ENCODE results near the gene PSMC1. TPM values are rescaled to one million over a fixed set of nuclear protein-coding genes. Genes with fewer than 3 reads are reported as not detected.

Gene PSMC1
- total and polyA plus RNA-seq, 2 experiments from 2014 or later, result 112 to 139 TPM

DNA sequence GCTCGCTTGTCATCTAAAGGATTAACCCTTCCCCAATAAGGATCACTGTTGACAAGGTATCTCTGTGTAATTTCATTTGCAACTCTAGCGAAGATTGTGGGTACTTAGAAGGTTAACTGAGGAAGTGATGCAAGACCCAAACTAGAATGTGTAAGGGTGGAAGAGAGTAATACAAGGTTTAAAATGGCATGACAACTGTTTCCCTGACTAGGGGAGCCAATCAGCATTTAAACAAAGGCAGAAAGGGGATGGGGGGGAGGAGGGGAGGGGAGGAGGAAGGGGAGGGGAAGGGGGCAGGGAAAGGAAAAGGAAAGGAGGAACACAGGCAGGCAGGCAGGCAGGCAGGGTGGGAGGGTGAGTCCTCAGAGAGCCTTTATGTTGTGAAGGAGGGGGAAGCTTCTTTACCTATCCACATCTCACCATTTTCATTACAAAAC, 44.3 kb downstream of the PSMC1 start:
- H3K27me3 ChIP-seq (ENCODE audit: insufficient read depth), result no peaks in the 10 kb centered on the region
- Mint-ChIP-seq H3K4me3 (peak overlapping the region; percentile 31; the same call in 1 of the 3 replicates), H3K36me3 (ENCODE audit: low read depth) (peaks cover 57% of the 10 kb centered on the region), H3K27me3 (ENCODE audit: insufficient read depth, low read depth, poor library complexity) (peaks cover 8% of the 10 kb centered on the region), H3K4me1 (peaks cover 48% of the 10 kb centered on the region), H3K27ac (no peak overlapping the region; the same call in 1 of the 2 replicates), H3K9me3 (peaks cover 9% of the 10 kb centered on the region)
- H3K4me2 ChIP-seq, result no peak overlapping the region
- ATAC-seq (no peak), DNase-seq (ENCODE audit: low spot score) (no peak)
- no peak overlapping the region for H3K27ac ChIP-seq (ENCODE audit: low read depth)
- no peak overlapping the region for H3K4me3 ChIP-seq
- H3K79me2 ChIP-seq (replicated peaks; ENCODE audit: insufficient read depth), result 0 out of 2 replicates have a peak, but pooled peaks cover 3% of the 10 kb centered on the region
- peaks cover 3% of the 10 kb centered on the region; the same call in 1 of the 2 replicates for H3K36me3 ChIP-seq (ENCODE audit: insufficient read depth)
- H3F3A ChIP-seq (replicated peaks; ENCODE audit: low read depth), result peaks cover 3% of the 10 kb centered on the region; the same call in 1 of the 2 replicates
- peaks cover 40% of the 10 kb centered on the region for H3K4me1 ChIP-seq (ENCODE audit: insufficient read depth)
- no peak for TF ChIP-seq EZH2 (IDR thresholded peaks at IDR 0.05; ENCODE audit: low read depth, unreplicated experiment)
- TF ChIP-seq, protein P1, sequence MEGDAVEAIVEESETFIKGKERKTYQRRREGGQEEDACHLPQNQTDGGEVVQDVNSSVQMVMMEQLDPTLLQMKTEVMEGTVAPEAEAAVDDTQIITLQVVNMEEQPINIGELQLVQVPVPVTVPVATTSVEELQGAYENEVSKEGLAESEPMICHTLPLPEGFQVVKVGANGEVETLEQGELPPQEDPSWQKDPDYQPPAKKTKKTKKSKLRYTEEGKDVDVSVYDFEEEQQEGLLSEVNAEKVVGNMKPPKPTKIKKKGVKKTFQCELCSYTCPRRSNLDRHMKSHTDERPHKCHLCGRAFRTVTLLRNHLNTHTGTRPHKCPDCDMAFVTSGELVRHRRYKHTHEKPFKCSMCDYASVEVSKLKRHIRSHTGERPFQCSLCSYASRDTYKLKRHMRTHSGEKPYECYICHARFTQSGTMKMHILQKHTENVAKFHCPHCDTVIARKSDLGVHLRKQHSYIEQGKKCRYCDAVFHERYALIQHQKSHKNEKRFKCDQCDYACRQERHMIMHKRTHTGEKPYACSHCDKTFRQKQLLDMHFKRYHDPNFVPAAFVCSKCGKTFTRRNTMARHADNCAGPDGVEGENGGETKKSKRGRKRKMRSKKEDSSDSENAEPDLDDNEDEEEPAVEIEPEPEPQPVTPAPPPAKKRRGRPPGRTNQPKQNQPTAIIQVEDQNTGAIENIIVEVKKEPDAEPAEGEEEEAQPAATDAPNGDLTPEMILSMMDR (conservative IDR thresholded peaks at IDR 0.05; ENCODE audit: low read depth in 2 of 2), result no peak
- TF ChIP-seq ZNF114 (CRISPR knock-in tag; IDR thresholded peaks at IDR 0.05), result no peak
- TF ChIP-seq POLR2AphosphoS5 (IDR thresholded peaks at IDR 0.05; ENCODE audit: low read depth), result no peak
- TF ChIP-seq EZH2phosphoT487 (IDR thresholded peaks at IDR 0.05; ENCODE audit: unreplicated experiment), result no peak
- TF ChIP-seq STAT1 (IDR thresholded peaks at IDR 0.05; ENCODE audit: unreplicated experiment), result no peak
- no peak for TF ChIP-seq CREB1 (CRISPR knock-in tag; IDR thresholded peaks at IDR 0.05; ENCODE audit: low read depth)
- TF ChIP-seq JUNB (IDR thresholded peaks at IDR 0.05; ENCODE audit: unreplicated experiment), result no peak
- TF ChIP-seq, protein P2, sequence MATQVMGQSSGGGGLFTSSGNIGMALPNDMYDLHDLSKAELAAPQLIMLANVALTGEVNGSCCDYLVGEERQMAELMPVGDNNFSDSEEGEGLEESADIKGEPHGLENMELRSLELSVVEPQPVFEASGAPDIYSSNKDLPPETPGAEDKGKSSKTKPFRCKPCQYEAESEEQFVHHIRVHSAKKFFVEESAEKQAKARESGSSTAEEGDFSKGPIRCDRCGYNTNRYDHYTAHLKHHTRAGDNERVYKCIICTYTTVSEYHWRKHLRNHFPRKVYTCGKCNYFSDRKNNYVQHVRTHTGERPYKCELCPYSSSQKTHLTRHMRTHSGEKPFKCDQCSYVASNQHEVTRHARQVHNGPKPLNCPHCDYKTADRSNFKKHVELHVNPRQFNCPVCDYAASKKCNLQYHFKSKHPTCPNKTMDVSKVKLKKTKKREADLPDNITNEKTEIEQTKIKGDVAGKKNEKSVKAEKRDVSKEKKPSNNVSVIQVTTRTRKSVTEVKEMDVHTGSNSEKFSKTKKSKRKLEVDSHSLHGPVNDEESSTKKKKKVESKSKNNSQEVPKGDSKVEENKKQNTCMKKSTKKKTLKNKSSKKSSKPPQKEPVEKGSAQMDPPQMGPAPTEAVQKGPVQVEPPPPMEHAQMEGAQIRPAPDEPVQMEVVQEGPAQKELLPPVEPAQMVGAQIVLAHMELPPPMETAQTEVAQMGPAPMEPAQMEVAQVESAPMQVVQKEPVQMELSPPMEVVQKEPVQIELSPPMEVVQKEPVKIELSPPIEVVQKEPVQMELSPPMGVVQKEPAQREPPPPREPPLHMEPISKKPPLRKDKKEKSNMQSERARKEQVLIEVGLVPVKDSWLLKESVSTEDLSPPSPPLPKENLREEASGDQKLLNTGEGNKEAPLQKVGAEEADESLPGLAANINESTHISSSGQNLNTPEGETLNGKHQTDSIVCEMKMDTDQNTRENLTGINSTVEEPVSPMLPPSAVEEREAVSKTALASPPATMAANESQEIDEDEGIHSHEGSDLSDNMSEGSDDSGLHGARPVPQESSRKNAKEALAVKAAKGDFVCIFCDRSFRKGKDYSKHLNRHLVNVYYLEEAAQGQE (IDR thresholded peaks at IDR 0.05; ENCODE audit: unreplicated experiment), result no peak
- no peak for TF ChIP-seq NANOG (IDR thresholded peaks at IDR 0.05; ENCODE audit: borderline replicate concordance)
- TF ChIP-seq ZNF331 (CRISPR knock-in tag; IDR thresholded peaks at IDR 0.05; ENCODE audit: low read depth), result no peak
- TF ChIP-seq, protein P3, sequence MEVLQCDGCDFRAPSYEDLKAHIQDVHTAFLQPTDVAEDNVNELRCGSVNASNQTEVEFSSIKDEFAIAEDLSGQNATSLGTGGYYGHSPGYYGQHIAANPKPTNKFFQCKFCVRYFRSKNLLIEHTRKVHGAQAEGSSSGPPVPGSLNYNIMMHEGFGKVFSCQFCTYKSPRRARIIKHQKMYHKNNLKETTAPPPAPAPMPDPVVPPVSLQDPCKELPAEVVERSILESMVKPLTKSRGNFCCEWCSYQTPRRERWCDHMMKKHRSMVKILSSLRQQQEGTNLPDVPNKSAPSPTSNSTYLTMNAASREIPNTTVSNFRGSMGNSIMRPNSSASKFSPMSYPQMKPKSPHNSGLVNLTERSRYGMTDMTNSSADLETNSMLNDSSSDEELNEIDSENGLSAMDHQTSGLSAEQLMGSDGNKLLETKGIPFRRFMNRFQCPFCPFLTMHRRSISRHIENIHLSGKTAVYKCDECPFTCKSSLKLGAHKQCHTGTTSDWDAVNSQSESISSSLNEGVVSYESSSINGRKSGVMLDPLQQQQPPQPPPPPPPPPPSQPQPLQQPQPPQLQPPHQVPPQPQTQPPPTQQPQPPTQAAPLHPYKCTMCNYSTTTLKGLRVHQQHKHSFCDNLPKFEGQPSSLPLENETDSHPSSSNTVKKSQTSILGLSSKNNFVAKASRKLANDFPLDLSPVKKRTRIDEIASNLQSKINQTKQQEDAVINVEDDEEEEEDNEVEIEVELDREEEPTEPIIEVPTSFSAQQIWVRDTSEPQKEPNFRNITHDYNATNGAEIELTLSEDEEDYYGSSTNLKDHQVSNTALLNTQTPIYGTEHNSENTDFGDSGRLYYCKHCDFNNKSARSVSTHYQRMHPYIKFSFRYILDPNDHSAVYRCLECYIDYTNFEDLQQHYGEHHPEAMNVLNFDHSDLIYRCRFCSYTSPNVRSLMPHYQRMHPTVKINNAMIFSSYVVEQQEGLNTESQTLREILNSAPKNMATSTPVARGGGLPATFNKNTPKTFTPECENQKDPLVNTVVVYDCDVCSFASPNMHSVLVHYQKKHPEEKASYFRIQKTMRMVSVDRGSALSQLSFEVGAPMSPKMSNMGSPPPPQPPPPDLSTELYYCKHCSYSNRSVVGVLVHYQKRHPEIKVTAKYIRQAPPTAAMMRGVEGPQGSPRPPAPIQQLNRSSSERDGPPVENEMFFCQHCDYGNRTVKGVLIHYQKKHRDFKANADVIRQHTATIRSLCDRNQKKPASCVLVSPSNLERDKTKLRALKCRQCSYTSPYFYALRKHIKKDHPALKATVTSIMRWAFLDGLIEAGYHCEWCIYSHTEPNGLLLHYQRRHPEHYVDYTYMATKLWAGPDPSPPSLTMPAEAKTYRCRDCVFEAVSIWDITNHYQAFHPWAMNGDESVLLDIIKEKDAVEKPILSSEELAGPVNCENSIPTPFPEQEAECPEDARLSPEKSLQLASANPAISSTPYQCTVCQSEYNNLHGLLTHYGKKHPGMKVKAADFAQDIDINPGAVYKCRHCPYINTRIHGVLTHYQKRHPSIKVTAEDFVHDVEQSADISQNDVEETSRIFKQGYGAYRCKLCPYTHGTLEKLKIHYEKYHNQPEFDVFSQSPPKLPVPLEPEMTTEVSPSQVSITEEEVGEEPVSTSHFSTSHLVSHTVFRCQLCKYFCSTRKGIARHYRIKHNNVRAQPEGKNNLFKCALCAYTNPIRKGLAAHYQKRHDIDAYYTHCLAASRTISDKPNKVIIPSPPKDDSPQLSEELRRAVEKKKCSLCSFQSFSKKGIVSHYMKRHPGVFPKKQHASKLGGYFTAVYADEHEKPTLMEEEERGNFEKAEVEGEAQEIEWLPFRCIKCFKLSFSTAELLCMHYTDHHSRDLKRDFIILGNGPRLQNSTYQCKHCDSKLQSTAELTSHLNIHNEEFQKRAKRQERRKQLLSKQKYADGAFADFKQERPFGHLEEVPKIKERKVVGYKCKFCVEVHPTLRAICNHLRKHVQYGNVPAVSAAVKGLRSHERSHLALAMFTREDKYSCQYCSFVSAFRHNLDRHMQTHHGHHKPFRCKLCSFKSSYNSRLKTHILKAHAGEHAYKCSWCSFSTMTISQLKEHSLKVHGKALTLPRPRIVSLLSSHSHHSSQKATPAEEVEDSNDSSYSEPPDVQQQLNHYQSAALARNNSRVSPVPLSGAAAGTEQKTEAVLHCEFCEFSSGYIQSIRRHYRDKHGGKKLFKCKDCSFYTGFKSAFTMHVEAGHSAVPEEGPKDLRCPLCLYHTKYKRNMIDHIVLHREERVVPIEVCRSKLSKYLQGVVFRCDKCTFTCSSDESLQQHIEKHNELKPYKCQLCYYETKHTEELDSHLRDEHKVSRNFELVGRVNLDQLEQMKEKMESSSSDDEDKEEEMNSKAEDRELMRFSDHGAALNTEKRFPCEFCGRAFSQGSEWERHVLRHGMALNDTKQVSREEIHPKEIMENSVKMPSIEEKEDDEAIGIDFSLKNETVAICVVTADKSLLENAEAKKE (CRISPR knock-in tag; IDR thresholded peaks at IDR 0.05), result no peak
- H3K9me2 ChIP-seq (ENCODE audit: insufficient read depth), result no peaks in the 10 kb centered on the region
- 0 out of 2 replicates have a peak, but pooled peaks cover 4% of the 10 kb centered on the region for H4K20me1 ChIP-seq (replicated peaks; ENCODE audit: insufficient read depth)
- H2AFZ ChIP-seq, result no peak overlapping the region

All from GM23338 (cell line).